Kidney glomerular epithelial cell (primary cell): ENCODE measurements around the gene LMO7.

Experiments used
- DNase-seq: peaks from one replicate; lab custom pipeline; 2025; lab: John Stamatoyannopoulos, UW

Gene LMO7

GRCh38 chr13:75843991-75844390 is 207.9 kb downstream of the LMO7 start:
- DNase-seq: no peak

DNA sequence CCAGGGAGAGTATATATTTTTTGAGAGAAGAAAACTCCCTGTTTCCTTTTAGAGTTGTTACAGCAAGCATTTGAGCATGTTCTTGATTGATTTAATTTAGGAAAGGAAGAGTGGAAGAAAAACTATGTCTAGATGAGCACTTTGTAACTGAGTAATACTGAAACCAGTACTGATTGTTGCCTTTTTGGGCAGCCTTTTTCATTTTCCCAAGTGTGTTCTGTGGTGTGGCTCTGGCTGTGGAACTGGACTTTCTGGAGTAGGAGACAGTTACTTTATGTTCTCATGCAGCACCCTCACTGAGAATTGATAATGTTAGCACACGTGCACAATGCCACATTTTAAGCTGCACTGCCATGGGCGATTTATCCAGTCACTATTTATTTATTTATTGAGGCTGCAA is 211.5 kb downstream of the LMO7 start:
- no peak for DNase-seq

DNA sequence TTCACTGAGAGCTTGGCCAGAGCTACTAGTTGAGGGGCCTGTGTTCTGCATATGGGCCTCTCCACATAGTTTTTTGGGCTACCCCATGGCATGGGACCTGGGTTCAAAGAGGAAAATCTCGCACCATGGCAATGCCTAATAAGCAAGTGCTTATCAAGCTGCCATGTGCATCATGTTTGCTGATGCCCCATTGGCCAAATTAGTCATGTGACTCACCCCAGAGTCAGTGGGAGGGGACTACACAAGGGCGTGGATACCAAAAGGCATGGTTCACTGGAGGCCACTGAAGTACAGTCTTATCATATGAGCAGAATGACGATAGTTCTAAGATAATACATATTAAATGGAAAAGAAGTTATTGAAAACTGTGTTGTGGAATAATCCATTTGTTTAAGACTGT is 214.8 kb downstream of the LMO7 start:
- no peak for DNase-seq

GRCh38 chr13:75855216-75855615 is 219.1 kb downstream of the LMO7 start:
- DNase-seq: no peak

DNA sequence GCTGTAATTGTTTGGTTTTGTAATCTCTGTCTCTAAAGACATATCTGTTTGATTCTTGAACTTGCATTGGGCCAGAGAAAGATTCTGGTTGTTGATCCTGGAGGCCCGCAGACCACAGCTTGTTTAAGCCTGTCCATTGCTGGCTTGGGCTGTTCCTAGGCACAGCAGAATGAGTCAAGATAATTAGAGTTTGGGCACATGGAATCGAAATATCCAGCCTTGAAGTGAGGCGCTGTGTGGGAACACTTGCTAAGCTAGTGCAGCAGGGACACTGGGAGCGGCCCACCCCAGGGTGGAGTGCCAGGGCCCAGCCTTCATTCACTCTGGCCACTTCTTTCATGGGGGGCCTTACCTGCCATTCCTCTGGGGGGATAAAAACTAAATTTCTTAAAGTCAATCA is 219.7 kb downstream of the LMO7 start:
- DNase-seq: no peak

DNA sequence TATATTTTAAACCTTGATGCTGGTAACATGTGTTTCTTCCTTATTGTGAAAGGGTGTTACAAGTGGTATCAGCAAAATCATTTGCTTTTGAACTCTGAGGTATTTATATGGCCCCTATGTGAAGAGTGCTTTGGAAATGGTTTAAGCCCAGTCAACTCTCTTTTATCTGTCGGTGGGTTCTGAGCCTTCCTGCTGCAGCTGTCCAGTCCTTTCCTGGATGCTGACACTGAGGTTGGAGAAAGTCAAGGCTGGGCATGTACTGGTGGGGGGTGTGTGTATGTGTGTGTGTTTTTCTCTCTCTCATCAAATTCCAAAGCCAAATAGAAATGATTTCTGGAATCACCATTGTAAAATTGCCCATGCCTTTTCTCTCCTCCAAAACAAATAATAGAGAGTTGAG is 221.2 kb downstream of the LMO7 start:
- no peak for DNase-seq

DNA sequence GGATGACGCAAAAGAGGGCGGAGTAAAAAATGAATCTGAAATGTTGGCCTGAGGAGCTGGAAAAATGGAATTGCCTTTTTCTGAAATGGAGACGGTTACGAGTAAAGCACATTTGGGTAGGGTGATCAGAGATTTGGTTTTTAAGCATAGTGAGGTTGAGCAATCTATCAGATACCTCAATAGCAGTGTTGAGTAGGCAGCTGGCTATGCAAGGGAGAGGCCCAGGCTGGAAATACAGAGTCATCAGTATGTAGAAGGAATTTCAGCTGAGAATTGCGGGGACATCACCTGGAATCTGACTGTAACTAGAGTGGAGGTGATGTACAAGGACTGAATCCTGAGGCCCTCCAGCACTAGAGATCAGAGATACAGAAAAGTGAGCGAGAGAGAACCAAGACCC is 224.8 kb downstream of the LMO7 start:
- no peak for DNase-seq

- DNase-seq: no peak
Observed at GRCh38 chr13:75861786-75862185, 225.7 kb downstream of the LMO7 start.

GRCh38 chr13:75864718-75865117 is 228.6 kb downstream of the LMO7 start:
- no peak for DNase-seq

DNA sequence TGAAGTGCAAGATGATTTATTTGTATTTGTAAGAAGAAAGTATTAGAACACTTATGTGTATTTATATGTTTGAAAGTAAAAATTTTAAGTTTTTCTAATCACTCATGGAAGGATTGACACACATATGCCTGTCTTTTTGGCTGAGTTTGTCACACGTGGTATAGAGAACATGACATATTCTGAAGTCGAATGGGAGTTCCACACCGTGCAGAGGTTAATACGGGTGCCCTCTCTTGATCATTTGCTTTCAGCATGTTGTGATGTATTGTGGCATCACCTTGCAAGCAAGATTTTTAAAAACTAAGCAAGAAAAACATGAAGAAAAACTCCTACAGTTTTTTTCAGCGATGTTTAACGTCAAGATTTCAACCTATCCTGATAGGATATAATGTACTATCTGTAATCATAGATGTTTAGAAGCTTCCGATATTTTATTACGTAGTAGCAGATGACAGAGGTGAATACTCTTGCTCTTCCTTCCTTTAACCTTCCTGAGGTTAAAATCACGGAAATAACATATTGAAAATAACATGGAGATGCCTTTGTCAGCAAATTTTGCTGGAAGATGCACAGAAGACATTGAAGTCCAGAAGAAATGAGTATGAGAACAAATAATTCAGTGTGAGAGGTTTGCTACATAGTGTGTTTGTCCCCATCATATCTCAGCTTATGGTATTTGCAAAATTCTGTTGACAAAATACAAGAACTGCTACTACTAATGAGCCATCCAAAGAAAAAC is 231.4 kb downstream of the LMO7 start:
- no peak for DNase-seq

- no peak for DNase-seq
Observed at GRCh38 chr13:75869981-75870380, 233.9 kb downstream of the LMO7 start.

- DNase-seq: no peak
Observed at GRCh38 chr13:75870397-75870903, 234.3 kb downstream of the LMO7 start.

DNA sequence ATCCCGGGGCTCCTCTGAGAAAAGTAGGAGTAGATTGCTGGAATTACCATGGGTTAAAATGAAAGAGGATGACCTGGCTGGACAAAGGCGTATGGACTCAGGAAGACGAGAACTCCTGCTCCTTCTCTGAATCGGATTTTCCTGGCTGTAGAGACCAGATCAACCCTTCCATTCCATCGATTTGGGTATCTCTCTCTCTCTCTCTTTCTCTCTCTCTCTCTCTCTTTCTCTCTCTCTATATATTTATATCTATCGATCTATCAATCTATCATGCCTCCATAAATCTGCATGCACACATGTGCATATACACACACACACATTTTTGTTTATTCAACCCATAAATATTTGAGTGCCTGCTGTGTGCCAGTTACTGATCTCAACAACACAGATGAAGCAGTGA is 234.9 kb downstream of the LMO7 start:
- no peak for DNase-seq

DNA sequence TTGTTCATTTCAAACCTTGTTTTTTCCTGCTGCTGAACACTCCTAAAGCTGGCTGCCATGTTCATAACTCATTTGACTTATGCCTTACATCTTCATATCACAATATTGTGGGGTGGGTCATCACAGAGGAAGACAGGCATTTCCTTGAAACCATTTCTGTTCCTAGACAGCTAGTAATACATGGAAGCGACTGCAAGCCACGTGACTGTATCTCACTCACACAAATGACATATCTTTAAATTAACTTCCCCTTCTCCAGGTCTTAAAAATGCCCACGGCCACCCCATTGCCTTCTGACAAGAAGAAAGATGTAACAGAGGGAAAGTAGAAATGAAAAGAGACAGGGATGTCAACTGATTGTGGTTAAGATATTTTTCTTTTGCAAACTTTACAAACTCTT is 236.8 kb downstream of the LMO7 start:
- DNase-seq: no peak

DNA sequence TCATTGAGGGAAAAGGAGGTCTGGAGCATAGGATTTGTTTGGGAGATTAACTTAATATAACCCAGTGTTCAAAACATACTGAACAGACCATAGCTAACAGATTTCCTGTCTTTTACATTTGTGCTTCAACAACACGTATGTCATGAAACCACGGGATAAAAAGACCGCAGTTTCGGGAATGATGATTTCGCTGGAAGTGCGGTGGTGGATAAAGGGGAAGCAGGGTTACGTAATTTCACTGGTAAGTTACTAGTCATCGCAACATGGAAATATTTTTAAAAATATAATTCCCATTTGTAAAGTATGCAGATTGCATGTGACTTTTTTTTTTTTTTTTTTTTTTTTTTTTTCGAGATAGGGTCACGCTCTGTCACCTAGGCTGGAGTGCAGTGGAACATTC is 237.4 kb downstream of the LMO7 start:
- DNase-seq: no peak

DNA sequence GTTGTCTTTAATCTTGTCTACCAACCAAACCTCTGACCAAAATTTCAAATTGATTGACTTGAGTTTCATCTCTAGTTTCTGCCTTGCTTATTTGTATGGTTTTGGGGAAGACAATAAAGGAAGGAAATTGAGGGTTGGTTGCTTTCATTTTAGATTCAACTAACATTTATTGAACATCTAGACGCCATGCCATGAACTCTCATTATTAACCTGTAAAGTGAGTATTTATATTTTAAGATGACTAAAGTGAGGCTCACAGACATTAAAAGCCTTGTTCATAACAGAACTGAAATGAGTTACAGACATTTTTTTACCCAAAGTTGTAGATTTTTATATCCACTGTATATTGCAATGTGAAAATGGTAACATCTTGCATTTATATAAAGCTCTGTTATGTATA is 239.3 kb downstream of the LMO7 start:
- no peak for DNase-seq

DNA sequence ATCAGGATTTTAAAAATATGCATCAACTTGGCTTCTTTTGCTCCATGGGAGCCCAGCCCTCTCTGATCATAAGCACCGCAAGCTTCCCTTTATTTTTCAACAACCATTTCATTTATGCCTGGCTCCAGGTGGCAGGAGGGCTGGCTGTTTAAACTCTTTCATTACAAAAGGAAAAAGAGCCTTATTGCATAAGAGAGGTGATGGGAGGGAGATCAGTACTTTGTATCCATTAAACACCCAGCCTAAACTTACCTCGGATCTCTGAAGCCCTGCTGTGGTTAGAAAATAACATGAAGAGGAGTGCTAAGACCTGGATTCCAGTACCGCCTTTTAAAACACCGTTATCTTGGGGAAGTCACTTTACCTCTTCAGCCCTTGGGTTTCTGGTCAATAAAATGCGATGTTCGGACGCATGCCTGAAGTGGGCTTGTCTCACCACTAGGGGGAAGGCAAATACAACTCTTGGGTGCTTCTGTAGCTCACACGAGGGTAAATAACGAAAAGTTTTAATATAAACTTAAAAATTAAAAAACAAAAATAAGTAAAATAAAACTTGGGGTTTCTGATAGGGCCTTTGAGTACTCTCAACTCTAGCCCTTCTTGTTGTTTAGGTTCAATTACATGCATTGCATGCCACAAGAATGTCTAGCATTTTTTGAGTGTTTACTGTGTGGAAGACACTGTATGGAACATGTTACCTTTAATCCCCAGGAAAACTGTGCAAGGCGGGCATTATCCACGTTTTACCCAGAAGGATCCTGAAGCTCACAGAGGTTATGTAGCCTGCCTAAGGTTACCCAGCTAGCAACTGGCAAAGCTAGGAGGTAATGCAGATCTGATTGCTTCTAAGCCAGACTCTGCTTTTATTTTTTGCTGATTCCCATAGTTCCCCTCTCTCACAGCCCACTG is 240.3 kb downstream of the LMO7 start:
- DNase-seq: peak; percentile 50

DNA sequence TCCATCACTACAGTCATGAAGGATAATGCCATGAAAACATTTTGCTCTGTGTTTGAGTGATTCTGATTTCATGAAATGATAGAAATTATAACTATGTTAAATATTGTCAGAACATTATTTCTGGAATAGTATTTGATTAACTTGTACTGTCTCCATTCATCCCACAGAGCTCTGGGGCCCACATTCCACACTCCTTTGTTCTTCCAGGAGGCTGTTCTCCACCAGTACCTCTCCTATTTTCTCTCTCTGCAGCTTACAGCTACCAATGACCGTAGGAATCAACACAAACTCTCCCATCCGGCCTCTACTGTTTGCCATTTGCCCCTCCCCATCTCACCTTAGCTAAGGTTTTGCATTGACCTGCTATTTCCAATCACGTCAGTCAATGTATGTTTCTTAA is 240.9 kb downstream of the LMO7 start:
- no peak for DNase-seq

DNA sequence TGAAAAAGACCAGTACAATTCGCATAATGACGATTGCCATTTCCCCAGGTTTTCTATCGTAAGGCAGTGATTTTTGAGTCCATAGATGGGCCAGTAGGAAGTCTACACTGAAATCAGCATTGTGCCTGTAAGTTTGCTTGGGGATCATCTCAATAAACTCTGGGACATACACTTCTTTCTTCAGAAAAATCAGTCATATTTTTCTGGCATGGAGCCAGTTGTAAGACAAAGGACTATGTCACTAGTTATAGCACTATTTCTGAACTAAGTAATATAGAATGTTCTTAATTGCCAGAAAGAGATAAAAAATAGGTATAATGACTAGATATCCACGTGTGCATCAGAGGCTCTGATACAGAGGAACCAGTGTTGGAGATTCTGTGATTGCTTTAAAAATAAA is 243.5 kb downstream of the LMO7 start:
- DNase-seq: no peak

DNA sequence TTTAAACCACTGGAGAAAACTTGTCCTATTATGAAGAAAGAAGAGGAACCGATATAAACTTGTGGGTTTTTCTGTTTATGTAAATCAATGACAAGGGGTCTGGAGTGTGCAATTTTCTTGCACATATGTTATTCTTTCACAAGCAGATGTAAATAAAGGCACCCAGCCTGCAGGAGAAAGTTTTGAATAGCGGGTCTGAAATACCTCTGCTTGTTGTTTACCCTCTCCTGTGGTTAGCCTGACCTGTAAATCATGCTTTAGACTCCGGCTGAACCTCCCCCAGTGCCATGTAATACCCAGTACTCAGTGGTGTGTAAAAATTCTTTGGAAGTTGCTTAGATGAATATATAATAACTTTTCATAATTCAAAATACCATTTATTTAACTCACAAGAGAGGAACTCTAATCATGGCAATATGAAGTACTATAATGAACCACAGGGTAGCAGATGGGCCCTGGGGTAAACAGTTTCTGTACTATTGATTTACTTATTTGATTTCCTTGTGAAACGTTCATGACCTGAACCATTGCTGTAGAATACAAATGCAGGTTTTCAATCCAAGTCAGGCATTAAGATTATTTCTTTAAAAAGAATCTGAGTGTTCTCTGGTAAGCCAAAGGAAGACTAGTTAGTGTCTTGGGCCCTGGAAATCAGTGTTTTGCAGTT is 245.1 kb downstream of the LMO7 start:
- peak; percentile 22 for DNase-seq

GRCh38 chr13:75882261-75882660 is 246.1 kb downstream of the LMO7 start:
- DNase-seq: no peak

- no peak for DNase-seq
Observed at GRCh38 chr13:75889427-75889826, 253.3 kb downstream of the LMO7 start.

GRCh38 chr13:75895168-75895567 is 259.0 kb downstream of the LMO7 start:
- DNase-seq: no peak
